ENCODE data around the gene TSPAN19. TPM values are rescaled to one million over a fixed set of nuclear protein-coding genes. Genes with fewer than 3 reads are reported as not detected.

TSPAN19 gene
- total and polyA plus RNA-seq, 9 of the 15 experiments (the other 6 are each of a cell fraction or from before 2014, with no cell fraction given): not detected

- no peak for TF ChIP-seq MAFK (IDR thresholded peaks at IDR 0.05; ENCODE audit: low read length)
- no peak for TF ChIP-seq NCOA6 (IDR thresholded peaks at IDR 0.05)
- no peak for TF ChIP-seq ZBTB49 (CRISPR knock-in tag; IDR thresholded peaks at IDR 0.05; ENCODE audit: borderline replicate concordance)
- no peak for TF ChIP-seq ZNF436 (CRISPR knock-in tag; IDR thresholded peaks at IDR 0.05)
Measured at GRCh38 chr12:85017133-85017532, 18.9 kb downstream of the TSPAN19 start (continued).

GRCh38 chr12:85016413-85016812 lies 19.7 kb downstream of the TSPAN19 start:
- Histone ChIP-seq H3K27me3 (ENCODE audit: control insufficient read depth in 2 of 2, insufficient read depth in 2 of 2, low read length in 2 of 2) (no peaks in the 10 kb centered on the region), H3K79me2 (ENCODE audit: control insufficient read depth, insufficient read depth, low read length) (no peaks in the 10 kb centered on the region), H2AFZ (ENCODE audit: low read depth, low read length) (no peak overlapping the region), H3K4me3 (no peak overlapping the region), H3K9ac (ENCODE audit: insufficient read depth in 1 of 2, low read depth in 2 of 2, low read length in 2 of 2) (no peak overlapping the region), H3K36me3 (ENCODE audit: control insufficient read depth, insufficient read depth, low read length) (no peaks in the 10 kb centered on the region), H3K9me3 (replicated peaks; ENCODE audit: control insufficient read depth, insufficient read depth, low read depth, low read length) (no peaks in the 10 kb centered on the region), H3K4me1 (replicated peaks in 1 of 2; ENCODE audit: control insufficient read depth in 2 of 2, insufficient read depth in 2 of 2, low read length in 2 of 2) (no peaks in the 10 kb centered on the region), H3K27ac (ENCODE audit: extremely low read depth, low read depth, low read length) (no peak overlapping the region), H3K4me2 (ENCODE audit: insufficient read depth, low read length) (no peak overlapping the region), H3K9me1 (ENCODE audit: control insufficient read depth, insufficient read depth, low read length) (no peaks in the 10 kb centered on the region), H4K20me1 (replicated peaks; ENCODE audit: control insufficient read depth, insufficient read depth, low read length) (no peaks in the 10 kb centered on the region)
- FAIRE-seq (no peak), ATAC-seq (no peak), DNase-seq (ENCODE audit: extremely low read depth in 1 of 4, low spot score in 3 of 4) (no peak)
- intact Hi-C loops (cut with micrococcal nuclease): no loop called here
- in situ Hi-C loops (cut with MboI): no loop called here
- 0% methylated on average over 1 of the region's 1 CpG for WGBS (ENCODE audit: insufficient coverage, low coverage, missing lambda C conversion rate)
- ChIA-PET POLR2A (no interaction called here), CTCF (ENCODE audit: low intra/inter-chr PET ratio) (no interaction called here)
- BruUV-seq (replicated peaks): no TSS peak
- TF ChIP-seq HDAC1 (IDR thresholded peaks at IDR 0.05) (no peak), HINFP (tag; conservative IDR thresholded peaks at IDR 0.05; ENCODE audit: low read depth) (no peak), CAMTA2 (CRISPR knock-in tag; conservative IDR thresholded peaks at IDR 0.05) (no peak), MEF2D (tag; conservative IDR thresholded peaks at IDR 0.05; ENCODE audit: low read depth) (no peak), KLF13 (tag; IDR thresholded peaks at IDR 0.05; ENCODE audit: borderline replicate concordance, low read depth) (no peak), MLX (CRISPR knock-in tag; conservative IDR thresholded peaks at IDR 0.05) (no peak), TCF3 (CRISPR knock-in tag; IDR thresholded peaks at IDR 0.05) (no peak), E2F3 (CRISPR knock-in tag; IDR thresholded peaks at IDR 0.05) (no peak), SP1 (CRISPR knock-in tag; IDR thresholded peaks at IDR 0.05) (no peak), GTF3C2 (IDR thresholded peaks at IDR 0.05; ENCODE audit: borderline replicate concordance, extremely low read depth, insufficient read length) (no peak)

Data from K562 (cell line).